NCI-H146 (cell line): Measurements from ENCODE around the gene CDK9.

ENCODE experiments used
- DNase-seq: peaks from one replicate; lab custom pipeline; 2025; lab: John Stamatoyannopoulos, UW

Gene CDK9

GRCh38 chr9:127803507-127804352 is 17.9 kb downstream of the CDK9 start:
- DNase-seq, result peak; percentile 2

GRCh38 chr9:127805620-127806019 is 19.8 kb downstream of the CDK9 start:
- peak; percentile 2 for DNase-seq

GRCh38 chr9:127806871-127807270 is 21.0 kb downstream of the CDK9 start:
- DNase-seq, result no peak

- DNase-seq, result no peak
These were observed 22.6 kb downstream of the CDK9 start for GRCh38 chr9:127808347-127809001.

- DNase-seq, result no peak
These were observed 23.2 kb downstream of the CDK9 start for GRCh38 chr9:127809002-127809539.

GRCh38 chr9:127809540-127810377 is 23.9 kb downstream of the CDK9 start:
- DNase-seq, result no peak

- no peak for DNase-seq
These were observed 24.7 kb downstream of the CDK9 start for GRCh38 chr9:127810378-127811187.

GRCh38 chr9:127812011-127812410 is 26.2 kb downstream of the CDK9 start:
- no peak for DNase-seq

GRCh38 chr9:127812936-127813675 is 27.3 kb downstream of the CDK9 start:
- DNase-seq, result no peak

- DNase-seq, result no peak
These were observed 27.9 kb downstream of the CDK9 start for GRCh38 chr9:127813686-127814226.

- no peak for DNase-seq
These were observed 29.0 kb downstream of the CDK9 start for GRCh38 chr9:127814619-127815511.

GRCh38 chr9:127815512-127816361 is 29.9 kb downstream of the CDK9 start:
- DNase-seq, result no peak

- no peak for DNase-seq
These were observed 30.5 kb downstream of the CDK9 start for GRCh38 chr9:127816362-127816725.

- no peak for DNase-seq
These were observed 30.9 kb downstream of the CDK9 start for GRCh38 chr9:127816728-127817127.

- no peak for DNase-seq
These were observed 32.1 kb downstream of the CDK9 start for GRCh38 chr9:127817881-127818434.

GRCh38 chr9:127818574-127818973 is 32.7 kb downstream of the CDK9 start:
- no peak for DNase-seq

GRCh38 chr9:127822108-127822507 is 36.3 kb downstream of the CDK9 start:
- DNase-seq, result no peak
